ENCODE data around the gene KANK2.

- TF ChIP-seq EZH2 (IDR thresholded peaks at IDR 0.05) = no peak
- no peak for TF ChIP-seq POLR2AphosphoS5 (IDR thresholded peaks at IDR 0.05; ENCODE audit: borderline replicate concordance, low read depth, low read length)
- TF ChIP-seq FOXP2 (optimal IDR thresholded peaks at IDR 0.05; ENCODE audit: control extremely low read depth, extremely low read length, insufficient read depth) = no peak
Observed at GRCh38 chr19:11181488-11181887, 15.9 kb downstream of the KANK2 start.

All from SK-N-MC (cell line).